Natural killer cell (primary cell): Measurements from ENCODE around the gene NAB1. TPM values are rescaled to one million over a fixed set of nuclear protein-coding genes. Genes with fewer than 3 reads are reported as not detected.

Experiments
- ATAC-seq, 3 donors: fragments of 150-1000 bp in 2 of 3; fragments of 200-7000 bp in 1 of 3; cut with Tn5 transposase; 1 replicate in 1 of 3; 2 replicates in 2 of 3; pipeline ENCODE4 v1.10.0; 2021; ENCODE audit warnings: mild to moderate bottlenecking in 2 of 3, moderate library complexity in 2 of 3
- DNase-seq, 2 donors: peaks; one replicate each; pipeline versions ENCODE4 v3.0.0 to v3.0.0-alpha.2; 2013 to 2021; ENCODE audit warnings: mixed read lengths in 1 of 2
- H3K27ac ChIP-seq: one replicate; pipeline ENCODE4 v1.5.1; 2013; ENCODE audit warnings: mild to moderate bottlenecking, low read length
- H3K27me3 ChIP-seq: one replicate; pipeline ENCODE4 v1.6.1; 2013; ENCODE audit warnings: low read length; ENCODE audit not compliant: control insufficient read depth, insufficient read depth
- H3K36me3 ChIP-seq: one replicate; pipeline ENCODE4 v1.6.1; 2013; ENCODE audit warnings: low read length; ENCODE audit not compliant: control insufficient read depth, insufficient read depth
- H3K4me1 ChIP-seq: one replicate; pipeline ENCODE4 v1.6.1; 2013; ENCODE audit warnings: low read length; ENCODE audit not compliant: control insufficient read depth, insufficient read depth
- H3K4me3 ChIP-seq: one replicate; pipeline ENCODE4 v1.5.1; 2013; ENCODE audit warnings: low read length
- H3K9me3 ChIP-seq: one replicate; pipeline ENCODE4 v1.6.1; 2013; ENCODE audit warnings: low read length; ENCODE audit not compliant: control insufficient read depth, insufficient read depth
- H3K27ac Mint-ChIP-seq, 2 donors: one replicate each; pipeline ENCODE4 v1.8.0; 2022; ENCODE audit warnings: mild to moderate bottlenecking in 2 of 2, mixed read lengths in 2 of 2, moderate library complexity in 1 of 2
- H3K27me3 Mint-ChIP-seq, 2 donors: one replicate each; pipeline ENCODE4 v1.8.0; 2022; ENCODE audit warnings: low read depth in 2 of 2, mixed read lengths in 2 of 2
- H3K36me3 Mint-ChIP-seq: one replicate; pipeline ENCODE4 v1.8.0; 2022; ENCODE audit warnings: mixed read lengths
- H3K4me1 Mint-ChIP-seq, 2 donors: one replicate each; pipeline ENCODE4 v1.8.0; 2022; ENCODE audit warnings: mixed read lengths in 2 of 2
- H3K4me3 Mint-ChIP-seq: one replicate; pipeline ENCODE4 v1.8.0; 2022; ENCODE audit warnings: mild to moderate bottlenecking, moderate library complexity, mixed read lengths
- H3K9me3 Mint-ChIP-seq, 2 donors: one replicate each; pipeline ENCODE4 v1.8.0; 2022; ENCODE audit warnings: mixed read lengths in 2 of 2
- WGBS: methylation state at CpG from one replicate; pipeline ENCODE4 v1.1.7; 2013; ENCODE audit warnings: missing lambda C conversion rate; ENCODE audit not compliant: insufficient coverage; 5-methylcytosine and 5-hydroxymethylcytosine counted together
- intact Hi-C: fragments of 100-400 bp; cut with micrococcal nuclease; formaldehyde crosslinking; loops from one replicate; pipeline ENCODE4 v1.14.2; 2022
- total RNA-seq, 4 donors: library from RNA; stranded (reverse); fragments of 120-200 nt in 1 of 4; gene quantifications; one replicate each; pipeline versions ENCODE4 v1.2.3 to v1.2.4, GENCODE V29; 2013 to 2022
- TF ChIP-seq, protein P1 (sequence below): fragments of 200-600 bp; IDR thresholded peaks from one replicate; pipeline ENCODE4 v1.8.0; 2022; ENCODE audit warnings: antibody characterized with exemption

NAB1 gene, protein sequence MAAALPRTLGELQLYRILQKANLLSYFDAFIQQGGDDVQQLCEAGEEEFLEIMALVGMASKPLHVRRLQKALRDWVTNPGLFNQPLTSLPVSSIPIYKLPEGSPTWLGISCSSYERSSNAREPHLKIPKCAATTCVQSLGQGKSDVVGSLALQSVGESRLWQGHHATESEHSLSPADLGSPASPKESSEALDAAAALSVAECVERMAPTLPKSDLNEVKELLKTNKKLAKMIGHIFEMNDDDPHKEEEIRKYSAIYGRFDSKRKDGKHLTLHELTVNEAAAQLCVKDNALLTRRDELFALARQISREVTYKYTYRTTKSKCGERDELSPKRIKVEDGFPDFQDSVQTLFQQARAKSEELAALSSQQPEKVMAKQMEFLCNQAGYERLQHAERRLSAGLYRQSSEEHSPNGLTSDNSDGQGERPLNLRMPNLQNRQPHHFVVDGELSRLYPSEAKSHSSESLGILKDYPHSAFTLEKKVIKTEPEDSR
- total RNA-seq: 10 to 100 TPM; 31.2 to 42.0 (median 37.8) TPM
- total RNA-seq (2013): 40.4 TPM

DNA sequence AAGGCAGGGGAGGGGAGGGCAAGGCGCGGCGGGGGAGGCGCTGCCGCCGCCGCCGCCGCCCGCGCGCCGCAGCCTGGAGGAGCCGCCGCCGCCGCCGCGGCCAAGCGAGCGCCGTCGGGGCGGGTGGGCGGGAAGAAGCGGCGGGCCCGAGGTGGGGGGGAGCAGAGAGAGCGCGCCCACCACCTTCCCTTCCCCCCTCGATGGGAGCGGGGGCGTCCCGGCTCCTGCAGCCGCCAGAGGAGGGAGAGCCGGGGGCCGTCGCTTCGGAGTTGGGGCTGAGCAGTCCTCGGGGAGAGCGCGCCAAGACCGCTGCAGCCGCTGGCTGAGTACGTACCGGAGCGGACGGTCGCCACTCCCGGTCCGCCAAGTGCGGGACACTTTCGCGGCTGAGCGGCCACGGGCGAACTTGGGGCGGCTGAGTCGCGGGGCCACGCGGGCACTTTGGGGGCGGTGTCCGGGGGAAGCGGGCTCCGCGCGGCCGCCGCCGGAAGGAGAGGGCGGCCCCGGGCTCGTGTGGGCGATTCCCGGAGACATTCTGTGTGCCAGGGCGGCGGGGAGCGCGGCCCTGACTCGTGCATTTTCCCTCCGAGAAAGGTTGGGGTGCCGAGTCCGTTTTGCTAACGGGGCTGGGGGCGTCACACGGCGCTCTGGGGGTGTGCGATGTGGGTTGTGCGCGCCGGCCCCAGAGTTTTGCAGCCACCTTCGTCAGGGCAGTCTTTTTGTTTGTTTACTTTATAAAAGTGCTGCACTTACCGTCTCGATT, at the start of gene NAB1:
Gene NAB1, plus strand, starts transcription at position 49 of the 763 bp plus-strand sequence. CDS start 10,094 bp downstream, outside the sequence.
- Mint-ChIP-seq H3K4me3 (peak within 1 kb of the TSS; percentile 99), H3K36me3 (no peaks in the 10 kb centered on the region), H3K27ac (peak within 1 kb of the TSS; percentile 90 to 94), H3K27me3 (no peaks in the 10 kb centered on the region), H3K4me1 (peaks cover 19 to 27% of the 10 kb centered on the region in 2 donors), H3K9me3 (no peaks in the 10 kb centered on the region)
- TF ChIP-seq, protein P1, sequence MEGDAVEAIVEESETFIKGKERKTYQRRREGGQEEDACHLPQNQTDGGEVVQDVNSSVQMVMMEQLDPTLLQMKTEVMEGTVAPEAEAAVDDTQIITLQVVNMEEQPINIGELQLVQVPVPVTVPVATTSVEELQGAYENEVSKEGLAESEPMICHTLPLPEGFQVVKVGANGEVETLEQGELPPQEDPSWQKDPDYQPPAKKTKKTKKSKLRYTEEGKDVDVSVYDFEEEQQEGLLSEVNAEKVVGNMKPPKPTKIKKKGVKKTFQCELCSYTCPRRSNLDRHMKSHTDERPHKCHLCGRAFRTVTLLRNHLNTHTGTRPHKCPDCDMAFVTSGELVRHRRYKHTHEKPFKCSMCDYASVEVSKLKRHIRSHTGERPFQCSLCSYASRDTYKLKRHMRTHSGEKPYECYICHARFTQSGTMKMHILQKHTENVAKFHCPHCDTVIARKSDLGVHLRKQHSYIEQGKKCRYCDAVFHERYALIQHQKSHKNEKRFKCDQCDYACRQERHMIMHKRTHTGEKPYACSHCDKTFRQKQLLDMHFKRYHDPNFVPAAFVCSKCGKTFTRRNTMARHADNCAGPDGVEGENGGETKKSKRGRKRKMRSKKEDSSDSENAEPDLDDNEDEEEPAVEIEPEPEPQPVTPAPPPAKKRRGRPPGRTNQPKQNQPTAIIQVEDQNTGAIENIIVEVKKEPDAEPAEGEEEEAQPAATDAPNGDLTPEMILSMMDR: no peak
- no peaks in the 10 kb centered on the region for H3K27me3 ChIP-seq
- peak within 1 kb of the TSS; percentile 99 for H3K4me3 ChIP-seq
- H3K27ac ChIP-seq: peak within 1 kb of the TSS; percentile 90
- intact Hi-C loops: loop anchor here (2.0 to 5.0 kb wide), 5 partner anchors 97 to 988 kb away; partner anchors contain the start of genes ASNSD1, MFSD6 and NEMP2
- H3K9me3 ChIP-seq: no peaks in the 10 kb centered on the region
- DNase-seq (peak; percentile 66 to 78), ATAC-seq (peak; percentile 53 to 71 (median 55))
- under 1% methylated on average over 92 of the region's 95 CpGs for WGBS
- no peaks in the 10 kb centered on the region for H3K36me3 ChIP-seq
- H3K4me1 ChIP-seq: peaks cover 14% of the 10 kb centered on the region

DNA sequence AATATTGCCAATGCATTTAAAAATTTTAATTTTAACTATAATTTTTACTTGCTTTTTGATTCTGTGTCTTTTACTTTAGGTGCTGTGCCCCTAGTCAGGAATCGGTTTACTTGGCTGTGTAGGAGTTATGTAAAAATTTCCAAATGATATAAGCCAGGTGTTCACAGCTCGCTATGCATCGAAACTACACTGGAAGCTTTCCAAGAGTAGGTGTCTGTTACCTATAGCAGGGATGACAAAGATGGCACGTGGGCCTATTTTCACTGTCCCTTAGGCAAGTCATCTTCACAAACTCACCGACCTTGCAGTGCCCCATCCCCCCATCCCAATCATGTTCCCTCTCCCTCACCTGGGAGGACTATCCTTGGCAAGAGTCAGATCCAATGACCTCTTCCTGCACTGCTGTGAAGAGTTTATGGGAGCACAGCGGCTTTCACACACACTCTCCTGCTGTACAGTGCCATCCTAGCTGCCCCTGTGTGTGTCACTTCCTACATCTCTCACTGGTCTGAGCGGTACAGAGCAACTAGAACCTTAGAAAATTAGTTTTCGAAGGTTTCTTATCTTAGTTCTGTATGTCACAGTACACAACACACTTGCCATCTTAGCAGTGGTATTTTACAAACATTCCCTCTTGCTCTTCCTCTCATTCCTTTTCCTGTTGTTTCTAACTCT, 49.2 kb upstream of the NAB1 start:
- Mint-ChIP-seq H3K36me3 (no peaks in the 10 kb centered on the region), H3K4me1 (peaks cover 14 to 22% of the 10 kb centered on the region in 2 donors), H3K9me3 (no peaks in the 10 kb centered on the region), H3K27ac (peak overlapping the region; percentile 56 to 60), H3K4me3 (no peak overlapping the region), H3K27me3 (no peaks in the 10 kb centered on the region)
- Histone ChIP-seq H3K4me3 (no peak overlapping the region), H3K27me3 (no peaks in the 10 kb centered on the region), H3K36me3 (no peaks in the 10 kb centered on the region), H3K9me3 (no peaks in the 10 kb centered on the region), H3K27ac (no peak overlapping the region), H3K4me1 (no peaks in the 10 kb centered on the region)
- TF ChIP-seq, protein P1: no peak
- intact Hi-C loops: no loop called here
- WGBS: 97% methylated on average over 8 of the region's 8 CpGs
- no peak for ATAC-seq
- DNase-seq: no peak

DNA sequence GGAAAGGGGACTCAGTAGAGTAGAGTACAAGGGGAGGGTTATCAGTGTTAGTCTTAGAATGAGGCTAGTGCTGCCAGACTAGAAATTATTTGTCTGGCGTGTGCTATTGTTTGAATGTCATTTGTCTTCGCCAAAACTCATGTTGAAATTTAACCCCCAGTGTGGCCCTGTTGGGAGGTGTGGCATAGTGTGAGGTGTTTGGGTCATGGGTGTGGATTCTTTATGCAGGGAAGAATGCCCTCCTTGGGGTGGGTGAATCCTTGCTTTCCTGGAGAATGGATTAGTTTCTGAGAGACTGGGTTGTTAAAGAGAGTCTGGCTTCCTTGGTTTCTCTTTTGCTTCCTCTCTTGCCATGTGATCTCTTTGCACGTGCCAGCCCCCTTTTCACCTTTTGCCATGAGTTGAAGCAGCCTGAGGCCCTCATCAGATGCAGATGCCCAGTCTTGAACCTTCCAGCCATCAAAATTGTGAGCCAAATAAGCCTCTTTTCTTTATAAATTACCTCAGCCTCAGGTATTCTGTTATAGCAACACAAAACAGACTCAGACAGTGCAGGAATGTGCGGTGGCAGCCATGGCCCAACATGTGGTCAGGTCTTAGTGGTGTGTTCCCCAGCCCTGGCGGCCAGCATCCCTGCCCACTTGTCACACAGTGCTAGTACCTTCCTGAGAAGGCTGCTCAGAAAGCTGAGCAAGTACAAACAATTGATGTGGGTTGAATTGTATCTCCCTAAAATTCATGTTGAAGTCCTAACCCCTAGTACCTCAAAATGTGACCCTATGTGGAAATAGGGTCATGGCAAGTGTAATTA, 48.4 kb upstream of the NAB1 start:
- H3K9me3 Mint-ChIP-seq: no peaks in the 10 kb centered on the region
- 83% methylated on average over 5 of the region's 5 CpGs for WGBS
- TF ChIP-seq, protein P1: no peak
- no peaks in the 10 kb centered on the region for H3K27me3 Mint-ChIP-seq
- ATAC-seq: peak in 1 of 3 donors; percentile 32
- no peak overlapping the region for H3K4me3 Mint-ChIP-seq
- Histone ChIP-seq H3K27me3 (no peaks in the 10 kb centered on the region), H3K9me3 (no peaks in the 10 kb centered on the region), H3K27ac (no peak overlapping the region), H3K4me1 (no peaks in the 10 kb centered on the region), H3K36me3 (no peaks in the 10 kb centered on the region), H3K4me3 (no peak overlapping the region)
- H3K36me3 Mint-ChIP-seq: no peaks in the 10 kb centered on the region
- DNase-seq: no peak
- peaks cover 14 to 22% of the 10 kb centered on the region in 2 donors for H3K4me1 Mint-ChIP-seq
- H3K27ac Mint-ChIP-seq: peak overlapping the region; percentile 56 to 60
- intact Hi-C loops: no loop called here
